Epithelial cell of esophagus (primary cell): ENCODE data around the gene PLXDC1.
A peak's percentile ranks its signal among the peaks of the same experiment; 100 is the strongest.

ENCODE experiments used
- DNase-seq: peaks from one replicate; pipeline ENCODE4 v3.0.0; 2010; ENCODE audit warnings: low read depth
- H3K4me3 ChIP-seq: 2 replicates; pipeline ENCODE4 v1.5.1; 2011; ENCODE audit warnings: mild to moderate bottlenecking, low read length, control low read depth
- TF ChIP-seq, protein P1 (sequence below): IDR thresholded peaks from 2 replicates; pipeline ENCODE4 v1.5.1; 2011; ENCODE audit warnings: low read depth, mild to moderate bottlenecking, low read length, control low read depth, inconsistent platforms; ENCODE audit not compliant: insufficient read depth; ENCODE audit errors: missing control alignments

Gene PLXDC1

DNA sequence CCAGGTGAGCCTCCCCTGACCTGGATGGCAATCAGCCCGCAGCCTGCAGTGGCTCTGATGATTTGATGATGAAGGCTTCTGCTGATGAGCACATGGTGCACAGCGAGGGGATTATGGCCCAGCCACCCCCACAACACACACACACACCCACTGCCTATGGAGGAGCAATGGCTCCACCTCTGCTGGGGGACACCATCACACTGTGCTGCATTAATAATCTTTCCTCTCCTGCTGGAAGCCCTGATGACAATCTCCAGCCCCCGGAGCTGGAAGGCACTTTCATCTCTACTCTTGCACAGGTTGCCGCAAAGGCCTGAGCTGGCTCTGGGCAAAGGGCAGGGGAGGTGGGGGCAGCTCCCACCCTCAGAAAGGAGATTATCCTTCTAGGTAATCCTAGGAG, 79.9 kb downstream of the PLXDC1 start:
- no peak for DNase-seq
- TF ChIP-seq, protein P1, sequence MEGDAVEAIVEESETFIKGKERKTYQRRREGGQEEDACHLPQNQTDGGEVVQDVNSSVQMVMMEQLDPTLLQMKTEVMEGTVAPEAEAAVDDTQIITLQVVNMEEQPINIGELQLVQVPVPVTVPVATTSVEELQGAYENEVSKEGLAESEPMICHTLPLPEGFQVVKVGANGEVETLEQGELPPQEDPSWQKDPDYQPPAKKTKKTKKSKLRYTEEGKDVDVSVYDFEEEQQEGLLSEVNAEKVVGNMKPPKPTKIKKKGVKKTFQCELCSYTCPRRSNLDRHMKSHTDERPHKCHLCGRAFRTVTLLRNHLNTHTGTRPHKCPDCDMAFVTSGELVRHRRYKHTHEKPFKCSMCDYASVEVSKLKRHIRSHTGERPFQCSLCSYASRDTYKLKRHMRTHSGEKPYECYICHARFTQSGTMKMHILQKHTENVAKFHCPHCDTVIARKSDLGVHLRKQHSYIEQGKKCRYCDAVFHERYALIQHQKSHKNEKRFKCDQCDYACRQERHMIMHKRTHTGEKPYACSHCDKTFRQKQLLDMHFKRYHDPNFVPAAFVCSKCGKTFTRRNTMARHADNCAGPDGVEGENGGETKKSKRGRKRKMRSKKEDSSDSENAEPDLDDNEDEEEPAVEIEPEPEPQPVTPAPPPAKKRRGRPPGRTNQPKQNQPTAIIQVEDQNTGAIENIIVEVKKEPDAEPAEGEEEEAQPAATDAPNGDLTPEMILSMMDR: no peak
- no peak overlapping the region for H3K4me3 ChIP-seq

DNA sequence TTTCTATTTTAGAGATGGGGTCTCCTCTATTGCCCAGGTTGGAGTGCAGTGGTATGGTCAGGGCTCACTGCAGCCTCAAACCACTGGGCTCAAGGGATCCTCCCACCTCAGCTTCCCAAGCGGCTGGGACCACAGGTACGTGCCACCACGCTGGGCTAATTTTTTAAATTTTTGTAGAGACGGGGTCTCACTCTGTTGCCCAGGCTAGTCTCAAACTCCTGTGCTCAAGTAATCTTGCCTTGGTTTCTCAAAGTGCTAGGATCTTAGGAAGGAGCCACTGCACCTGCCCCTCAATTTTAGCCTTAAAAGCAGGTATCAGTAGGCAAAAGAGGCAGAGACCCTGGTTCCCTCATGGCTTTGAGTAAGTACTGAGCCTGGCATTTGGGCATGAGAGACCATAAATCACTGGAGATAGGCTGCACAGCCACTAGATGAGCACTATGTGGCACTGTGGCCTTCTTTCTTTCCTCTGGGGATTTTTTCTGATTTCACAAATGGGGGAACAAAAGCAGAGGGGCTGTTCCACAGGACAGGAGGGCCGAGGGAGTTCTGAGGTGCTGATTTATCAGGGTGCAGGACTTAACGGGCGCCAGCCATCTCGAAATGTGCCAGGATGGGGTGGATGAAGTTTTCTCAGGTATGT, 82.2 kb downstream of the PLXDC1 start:
- H3K4me3 ChIP-seq: no peak overlapping the region
- TF ChIP-seq, protein P1: peak; percentile 77
- DNase-seq: peak; percentile 61

DNA sequence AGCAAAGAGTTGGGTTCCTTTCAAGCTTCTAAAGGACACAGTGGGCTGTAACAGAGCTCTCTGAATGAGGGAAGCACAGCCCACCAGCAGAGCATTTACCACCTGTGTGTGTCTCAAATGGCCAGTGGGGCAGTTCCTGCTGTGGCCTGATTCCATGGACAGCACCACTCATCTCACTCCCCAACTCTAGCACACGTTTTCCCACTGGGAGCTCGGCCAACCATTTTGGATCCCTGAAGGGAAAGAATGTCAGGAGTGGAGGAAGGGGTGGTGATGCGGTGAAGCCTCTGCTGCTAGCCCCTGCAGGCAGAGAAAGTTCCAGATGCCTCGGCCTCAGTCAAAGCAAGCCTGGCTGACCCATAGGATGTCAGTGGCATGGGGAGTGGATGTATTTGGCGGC, 86.6 kb downstream of the PLXDC1 start:
- TF ChIP-seq, protein P1: no peak
- no peak for DNase-seq
- H3K4me3 ChIP-seq: no peak overlapping the region

DNA sequence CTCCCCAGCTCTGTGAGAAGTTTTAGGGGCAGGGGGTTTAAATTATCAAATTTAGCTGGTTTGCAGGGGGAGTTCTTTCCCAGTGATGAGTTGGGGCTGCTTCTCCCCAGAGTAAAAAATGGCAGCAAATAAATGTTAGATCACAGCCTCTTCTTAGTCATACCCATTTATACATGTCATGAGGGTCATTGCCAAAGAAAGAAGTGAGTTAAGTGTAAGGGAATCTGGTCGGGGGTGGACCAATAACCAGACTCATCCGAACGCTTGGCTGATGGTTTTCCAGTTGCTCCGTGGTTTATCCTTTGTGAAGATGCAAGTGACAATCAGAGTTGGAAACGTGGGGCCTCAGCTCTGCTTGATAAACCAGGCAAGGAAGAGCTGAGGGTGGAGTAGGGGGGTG, 87.1 kb downstream of the PLXDC1 start:
- DNase-seq: peak; percentile 54
- TF ChIP-seq, protein P1: no peak
- no peak overlapping the region for H3K4me3 ChIP-seq

DNA sequence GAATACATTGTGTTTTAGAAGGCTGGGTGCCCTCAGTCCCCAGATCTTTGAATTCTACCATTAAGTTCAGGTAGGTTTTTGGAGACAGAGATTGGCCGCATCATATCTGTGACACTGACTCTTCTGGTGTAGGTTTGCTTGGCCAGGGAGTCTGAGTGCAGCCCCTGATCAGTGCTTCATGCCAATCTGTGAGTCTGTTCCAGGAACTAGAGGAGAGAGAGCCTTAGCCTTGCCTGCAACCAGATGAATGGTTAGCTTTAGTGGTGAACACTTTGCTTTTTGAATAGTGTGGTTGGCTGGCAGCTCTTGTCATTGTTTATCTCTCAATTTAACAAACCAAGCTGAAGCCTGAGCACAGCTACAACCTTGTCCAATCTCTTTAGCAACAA, 87.8 kb downstream of the PLXDC1 start:
- no peak overlapping the region for H3K4me3 ChIP-seq
- no peak for DNase-seq
- TF ChIP-seq, protein P1: no peak

DNA sequence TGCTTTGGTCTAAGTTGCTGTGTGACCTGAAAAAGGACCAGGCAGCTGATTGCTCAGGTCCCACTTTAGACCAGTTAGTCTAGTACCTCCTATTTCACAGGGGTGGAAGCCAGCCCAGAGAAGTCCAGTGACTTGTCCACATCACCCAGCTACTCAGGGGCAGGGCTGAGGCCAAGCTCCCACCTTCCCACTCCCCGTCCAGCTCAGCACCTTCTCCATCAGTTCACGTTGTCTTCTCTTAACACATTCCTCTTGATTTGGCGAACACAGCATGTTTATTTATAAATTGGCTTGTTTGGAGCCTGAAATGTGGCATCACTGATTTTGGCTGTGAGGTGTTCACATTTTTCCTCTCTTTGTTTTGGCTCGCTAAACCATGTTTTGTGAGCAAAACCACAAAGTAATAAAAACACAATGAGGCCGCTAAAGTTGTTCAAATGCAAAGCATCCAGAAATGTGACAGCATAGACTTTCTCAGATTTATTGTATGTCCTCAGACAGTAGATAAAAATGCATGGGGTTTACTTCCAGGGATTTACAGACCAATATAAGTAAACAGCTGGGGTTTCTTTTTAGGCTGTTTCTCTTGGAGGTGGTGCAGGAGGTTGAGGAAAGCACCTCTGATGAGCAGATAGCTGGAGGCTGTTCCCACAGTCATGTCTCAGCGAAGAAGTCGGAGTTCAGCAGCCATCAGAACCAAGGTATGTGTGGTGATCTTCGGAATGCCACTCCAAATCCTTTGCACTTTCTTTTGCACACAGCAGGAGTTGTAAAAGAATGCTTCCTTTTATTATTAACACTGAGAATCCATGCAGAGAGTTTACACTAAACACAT, 88.4 kb downstream of the PLXDC1 start:
- TF ChIP-seq, protein P1: no peak
- no peak overlapping the region for H3K4me3 ChIP-seq
- DNase-seq: peak; percentile 53

DNA sequence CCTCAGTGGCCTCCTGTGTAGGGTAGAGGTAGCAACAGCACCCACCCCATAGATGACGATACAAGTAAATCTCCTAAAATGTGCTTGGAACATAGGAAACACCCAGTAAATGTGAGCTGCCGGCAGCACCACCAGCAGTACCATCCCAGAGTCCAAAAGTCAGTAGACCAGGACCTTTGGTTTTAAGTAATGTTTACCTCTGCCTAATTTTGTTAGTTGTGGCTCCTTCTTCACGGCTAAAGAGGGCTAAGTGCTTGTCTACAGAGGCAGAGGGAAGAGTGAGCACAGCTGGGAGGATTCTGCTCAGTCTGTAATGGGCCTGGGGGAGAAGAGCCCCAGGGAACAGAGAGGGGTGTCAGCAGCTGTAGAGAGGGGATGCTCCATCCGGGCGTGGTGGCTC, 92.9 kb downstream of the PLXDC1 start:
- DNase-seq: no peak

More for the DNA sequence above, 92.9 kb downstream of the PLXDC1 start:
- TF ChIP-seq, protein P1: no peak
- no peak overlapping the region for H3K4me3 ChIP-seq
